GM12891 (cell line): ENCODE results near the gene NUCKS1.

Source experiments
- PAX5 ChIP-seq: IDR thresholded peaks from 2 replicates; pipeline ENCODE4 v1.6.1; 2011; ENCODE audit warnings: low read length, moderate library complexity, mild to moderate bottlenecking; ENCODE audit not compliant: insufficient read depth, severe bottlenecking
- POLR2A ChIP-seq: IDR thresholded peaks from 2 replicates; pipeline ENCODE4 v1.6.1; 2011; ENCODE audit warnings: low read depth, low read length, control low read depth
- POLR2AphosphoS5 ChIP-seq: IDR thresholded peaks from 2 replicates; pipeline ENCODE4 v1.6.1; 2011; ENCODE audit warnings: low read depth, low read length, control low read depth
- POU2F2 ChIP-seq: IDR thresholded peaks from 2 replicates; pipeline ENCODE4 v1.6.1; 2011; ENCODE audit warnings: low read depth, mild to moderate bottlenecking, control low read depth, low read length, moderate library complexity
- SPI1 ChIP-seq: IDR thresholded peaks from 2 replicates; pipeline ENCODE4 v1.6.1; 2011; ENCODE audit warnings: low read depth, low read length, control low read depth
- TAF1 ChIP-seq: IDR thresholded peaks from 2 replicates; pipeline ENCODE4 v1.6.1; 2011; ENCODE audit warnings: low read depth, low read length, control low read depth

GRCh38 chr1:205690122-205690756 is 59.7 kb downstream of the NUCKS1 start:
- TF ChIP-seq POLR2AphosphoS5 (no peak), TAF1 (no peak), POLR2A (no peak), POU2F2 (no peak), SPI1 (no peak), PAX5 (no peak)
